ENCODE data around the gene SMIM10L2A. TPM values are rescaled to one million over a fixed set of nuclear protein-coding genes. Genes with fewer than 3 reads are reported as not detected.
"Not testable (repeated sequence)": the region's sequence is repeated elsewhere in the genome, so short reads cannot be mapped to it uniquely, and the experiment has no call there.

SMIM10L2A gene
- polyA plus RNA-seq: 1 to 10 TPM in 1 of 3 donors, under 1 TPM in 2; 0.56 to 1.0 (median 0.91) TPM

DNA sequence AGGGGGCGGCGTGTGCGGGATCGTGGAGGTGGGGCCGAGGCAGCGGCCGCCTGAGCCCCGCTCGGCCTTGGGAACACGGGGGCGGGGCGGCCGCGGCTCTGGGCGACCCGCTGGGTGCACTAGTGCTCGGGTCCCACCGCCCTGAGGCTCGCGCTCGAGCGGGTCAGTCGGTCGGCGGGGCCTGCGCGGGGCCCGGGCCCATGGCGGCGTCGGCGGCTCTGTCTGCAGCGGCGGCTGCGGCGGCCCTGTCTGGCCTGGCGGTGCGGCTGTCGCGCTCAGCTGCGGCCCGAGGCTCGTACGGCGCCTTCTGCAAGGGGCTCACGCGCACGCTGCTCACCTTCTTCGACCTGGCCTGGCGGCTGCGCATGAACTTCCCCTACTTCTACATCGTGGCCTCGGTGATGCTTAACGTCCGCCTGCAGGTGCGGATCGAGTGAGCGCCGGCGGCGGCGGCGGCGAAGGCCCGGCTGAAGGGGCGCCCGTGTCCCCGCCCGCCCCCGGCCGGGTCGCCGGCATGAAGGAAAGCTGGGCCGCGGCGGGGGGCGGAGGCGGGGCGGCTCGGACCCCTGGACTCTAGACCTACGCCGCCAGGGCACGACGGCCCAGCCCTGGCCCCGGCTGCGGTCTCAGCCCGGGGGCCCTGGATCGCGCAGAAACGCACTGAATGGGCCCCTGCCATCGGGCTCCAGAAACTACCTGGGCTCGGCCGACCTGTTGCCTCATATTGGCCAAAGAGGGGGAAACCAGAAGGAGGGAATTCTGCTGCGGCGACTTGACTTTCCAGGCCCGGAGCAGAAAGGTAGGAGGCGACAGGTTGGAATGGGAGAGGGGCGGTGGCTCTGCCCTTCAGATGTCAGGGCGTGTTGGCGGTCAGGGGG, at the start of gene SMIM10L2A:
TSS of gene SMIM10L2A (plus strand) at position 13 of the 878 bp plus-strand sequence. CDS start at position 201, 188 bp downstream.
- WGBS, 3 donors: 4 to 44% (median 5%) methylated on average over 33 to 91 of the region's 100 CpGs
- H3K27ac ChIP-seq (ENCODE audit: low read depth, low read length): no peak within 1 kb of the TSS

DNA sequence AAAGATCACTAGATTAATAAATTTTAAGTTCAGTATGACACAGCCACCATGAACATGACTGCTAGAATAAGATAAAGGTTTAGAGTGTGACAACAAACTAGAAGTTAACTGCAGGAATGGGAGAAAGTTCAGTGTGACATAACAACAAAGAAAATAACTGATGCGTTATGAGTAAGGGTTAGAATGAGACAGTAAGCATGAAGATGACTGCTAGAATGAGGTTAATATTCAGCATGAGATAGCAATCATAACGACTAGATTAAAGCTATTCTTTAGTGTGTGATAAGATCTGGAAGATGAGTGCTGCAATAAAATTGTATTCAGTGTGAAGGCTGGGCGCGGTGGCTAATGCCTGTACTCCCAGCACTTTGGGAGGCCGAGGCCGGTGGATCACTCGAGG, 48.4 kb upstream of the SMIM10L2A start:
- no peak overlapping the region for H3K27ac ChIP-seq (ENCODE audit: low read depth, low read length)
- WGBS, 3 donors: 87 to 94% (median 91%) methylated on average over 7 of the region's 7 CpGs

GRCh38 chrX:135382260-135382659, 39.5 kb upstream of the SMIM10L2A start:
- H3K27ac ChIP-seq (ENCODE audit: low read depth, low read length): no peak overlapping the region
- 38 to 86% (median 55%) methylated on average over 1 of the region's 1 CpG for WGBS, 3 donors

DNA sequence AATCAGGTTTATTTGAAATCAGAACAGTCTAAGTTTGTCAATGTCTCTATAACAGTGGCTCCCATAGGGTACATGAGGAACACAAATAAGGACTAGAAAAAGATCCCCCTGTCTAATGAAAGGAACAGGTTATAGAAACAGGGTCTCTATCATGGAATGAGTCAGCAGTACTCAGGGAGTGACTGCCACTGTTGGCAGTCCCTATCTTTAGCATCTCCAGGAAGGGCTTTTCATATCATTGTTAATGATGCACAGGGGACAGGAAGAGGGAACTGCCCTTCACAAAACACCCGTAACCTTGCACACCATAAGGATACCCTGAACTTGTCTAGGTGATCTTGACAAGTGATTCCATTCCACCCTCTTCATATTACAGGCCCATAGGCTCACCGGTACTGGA, 38.5 kb upstream of the SMIM10L2A start:
- WGBS, 3 donors: 59 to 100% (median 78%) methylated on average over 2 of the region's 2 CpGs
- no peak overlapping the region for H3K27ac ChIP-seq (ENCODE audit: low read depth, low read length)

GRCh38 chrX:135384161-135384836, 37.4 kb upstream of the SMIM10L2A start:
- 67 to 89% (median 72%) methylated on average over 6 of the region's 6 CpGs for WGBS, 3 donors
- H3K27ac ChIP-seq (ENCODE audit: low read depth, low read length): no peak overlapping the region

GRCh38 chrX:135388841-135389240, 32.9 kb upstream of the SMIM10L2A start:
- 76 to 84% (median 81%) methylated on average over 2 of the region's 2 CpGs for WGBS, 3 donors
- H3K27ac ChIP-seq (ENCODE audit: low read depth, low read length): no peak overlapping the region

DNA sequence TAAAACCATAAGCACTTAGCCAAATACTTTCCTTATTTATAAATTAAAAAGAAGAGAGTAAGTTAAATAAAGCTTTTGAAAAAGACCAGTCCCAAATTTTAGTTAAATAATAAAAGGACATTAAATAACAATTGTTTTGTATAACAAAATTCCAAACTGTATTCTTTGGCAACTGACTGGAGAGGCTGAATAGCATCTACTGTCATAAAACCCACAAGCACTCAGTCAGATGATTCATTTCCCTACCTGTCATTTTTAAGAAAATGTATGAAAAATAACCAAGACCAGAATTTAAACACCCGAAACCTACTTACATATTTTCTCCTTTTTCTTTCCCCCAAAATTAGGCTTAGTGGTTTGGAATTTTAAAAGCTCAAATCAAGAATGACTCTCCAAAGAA, 32.5 kb upstream of the SMIM10L2A start:
- no peak overlapping the region for H3K27ac ChIP-seq (ENCODE audit: low read depth, low read length)

DNA sequence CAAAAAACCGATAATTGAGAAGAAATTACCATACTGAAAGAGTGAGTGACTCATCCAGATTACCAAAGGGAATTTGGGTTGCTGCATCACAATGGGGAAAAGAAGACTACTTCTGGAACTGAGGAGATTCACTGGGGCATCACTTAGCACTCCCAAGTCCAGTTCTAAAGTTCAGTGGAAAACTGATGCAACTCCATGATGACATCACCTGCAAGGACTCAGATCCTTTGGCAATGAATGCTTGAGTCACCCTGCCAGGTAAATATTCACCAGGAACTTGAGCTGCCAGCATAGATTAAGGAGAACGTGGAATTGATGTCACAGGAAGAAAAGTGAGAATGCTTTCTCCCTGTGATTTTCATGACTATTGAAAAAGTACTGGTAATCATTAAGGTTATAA, 32.0 kb upstream of the SMIM10L2A start:
- 24 to 67% (median 36%) methylated on average over 2 of the region's 2 CpGs for WGBS, 3 donors
- H3K27ac ChIP-seq (ENCODE audit: low read depth, low read length): no peak overlapping the region

More for the DNA sequence above, 32.5 kb upstream of the SMIM10L2A start:
- WGBS, 3 donors: 68 to 90% (median 83%) methylated on average over 1 of the region's 1 CpG

DNA sequence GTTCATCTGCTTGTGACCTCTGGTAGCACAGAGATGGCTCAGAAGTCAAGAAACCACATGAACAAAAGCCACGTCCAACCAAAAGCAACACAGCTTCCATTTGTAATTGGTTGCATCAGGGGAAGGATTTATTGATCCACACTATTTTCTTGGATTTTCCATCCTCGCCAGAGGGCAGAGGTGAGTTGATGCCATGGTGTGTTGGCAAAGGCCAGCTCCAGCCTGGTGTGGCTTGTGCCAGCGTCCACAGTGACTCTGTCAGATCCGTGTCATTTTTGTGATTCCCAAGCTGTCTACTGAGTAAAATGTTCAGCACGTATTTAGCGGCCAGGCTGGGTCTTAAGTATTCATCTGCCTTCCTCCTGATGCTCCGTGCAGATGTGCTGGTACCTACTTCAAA, 30.0 kb upstream of the SMIM10L2A start:
- no peak overlapping the region for H3K27ac ChIP-seq (ENCODE audit: low read depth, low read length)
- 81 to 92% (median 82%) methylated on average over 7 of the region's 7 CpGs for WGBS, 3 donors

GRCh38 chrX:135393051-135393450, 28.7 kb upstream of the SMIM10L2A start:
- 35 to 79% (median 65%) methylated on average over 5 of the region's 5 CpGs for WGBS, 3 donors

DNA sequence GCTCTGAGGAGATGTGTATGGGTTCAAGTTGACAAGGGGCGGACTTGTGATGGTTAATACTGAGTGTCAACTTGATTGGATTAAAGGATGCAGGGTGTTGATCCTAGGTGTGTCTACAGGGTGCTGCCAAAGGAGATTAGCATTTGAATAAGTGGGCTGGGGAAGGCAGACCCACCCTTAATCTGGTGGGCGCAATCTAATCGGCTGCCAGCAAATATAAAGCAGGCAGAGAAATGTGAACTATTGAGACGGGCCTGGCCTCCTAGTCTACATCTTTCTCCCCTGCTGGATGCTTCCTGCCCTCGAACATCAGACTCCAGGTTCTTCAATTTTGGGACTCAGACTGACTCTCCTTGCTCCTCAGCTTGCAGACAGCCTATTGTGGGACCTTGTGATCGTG, 26.7 kb upstream of the SMIM10L2A start:
- 73 to 93% (median 92%) methylated on average over 4 to 6 of the region's 6 CpGs for WGBS, 3 donors

More at GRCh38 chrX:135393051-135393450, 28.7 kb upstream of the SMIM10L2A start:
- no peak overlapping the region for H3K27ac ChIP-seq (ENCODE audit: low read depth, low read length)

DNA sequence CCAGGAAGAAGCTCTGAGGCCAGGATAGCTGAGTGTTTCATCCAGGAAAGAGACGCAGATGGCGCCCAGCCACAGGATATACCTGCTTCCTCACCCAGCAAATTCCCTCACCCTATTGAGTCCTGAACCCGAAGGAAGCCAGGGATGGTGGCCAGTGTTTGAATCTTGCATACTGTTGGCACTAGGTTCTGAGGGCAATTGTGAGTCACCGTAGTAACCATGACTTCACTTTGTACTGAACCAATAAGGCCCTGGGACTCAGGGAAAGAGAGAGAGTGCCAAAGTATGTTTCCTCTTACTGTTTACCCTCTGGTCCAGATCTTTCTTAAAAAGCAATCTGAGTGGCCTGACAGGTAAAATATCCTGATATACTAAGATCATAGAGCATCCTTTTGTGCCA, 25.6 kb upstream of the SMIM10L2A start:
- H3K27ac ChIP-seq (ENCODE audit: low read depth, low read length): no peak overlapping the region
- whole genome bisulfite sequencing, 3 donors: 54 to 68% (median 62%) methylated on average over 4 of the region's 4 CpGs

More for the DNA sequence above, 26.7 kb upstream of the SMIM10L2A start:
- H3K27ac ChIP-seq (ENCODE audit: low read depth, low read length): no peak overlapping the region

DNA sequence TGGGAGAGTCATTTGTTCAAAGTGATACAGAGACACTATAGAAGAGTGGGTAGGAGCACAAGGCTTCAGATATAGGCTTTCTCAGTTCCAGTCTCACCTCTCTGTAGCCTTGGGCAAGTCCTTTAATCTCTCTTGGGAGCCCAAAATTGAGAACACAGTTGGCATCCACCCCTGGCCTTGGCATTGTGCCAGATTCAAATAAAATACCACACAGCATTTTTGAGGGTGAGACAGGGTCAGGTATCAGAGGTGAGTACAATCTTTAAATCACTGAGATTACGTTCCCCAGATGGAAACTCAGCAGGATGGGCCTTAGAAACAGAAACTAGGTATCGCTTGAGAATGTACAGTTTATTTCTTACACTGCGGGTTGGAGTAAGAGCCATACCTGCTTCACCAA, 25.2 kb upstream of the SMIM10L2A start:
- no peak overlapping the region for H3K27ac ChIP-seq (ENCODE audit: low read depth, low read length)
- 81 to 94% (median 85%) methylated on average over 3 of the region's 3 CpGs for WGBS, 3 donors

GRCh38 chrX:135397652-135398051, 24.1 kb upstream of the SMIM10L2A start:
- 74 to 93% (median 88%) methylated on average over 2 of the region's 2 CpGs for WGBS, 3 donors
- H3K27ac ChIP-seq (ENCODE audit: low read depth, low read length): no peak overlapping the region

DNA sequence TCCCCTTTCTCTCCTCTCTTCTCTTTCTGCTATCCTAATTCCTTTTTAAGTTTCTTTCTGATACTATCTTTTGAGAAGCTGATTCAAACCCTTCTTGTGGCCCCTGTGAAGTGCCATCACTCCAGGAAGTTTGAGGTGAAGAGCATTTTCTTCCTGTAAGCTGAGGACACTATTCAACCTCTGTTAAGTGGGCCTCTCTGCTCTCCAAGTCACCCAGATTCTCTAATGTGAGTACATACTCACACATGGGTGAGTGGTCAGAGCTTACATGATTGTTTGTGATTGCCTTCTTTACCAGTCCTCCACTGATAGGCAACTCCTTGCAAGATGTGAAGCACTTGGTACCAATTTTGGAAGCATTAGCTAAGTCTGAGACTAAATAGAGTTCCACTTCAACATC, 18.4 kb upstream of the SMIM10L2A start:
- H3K27ac ChIP-seq (ENCODE audit: low read depth, low read length): no peak overlapping the region

- H3K27ac ChIP-seq (ENCODE audit: low read depth, low read length): not testable (repeated sequence)
- WGBS, 3 donors: 27 to 46% (median 32%) methylated on average over 10 to 11 of the region's 12 CpGs
Observed at GRCh38 chrX:135406428-135406827, 15.3 kb upstream of the SMIM10L2A start.

GRCh38 chrX:135408794-135409193, 12.9 kb upstream of the SMIM10L2A start:
- no peak overlapping the region for H3K27ac ChIP-seq (ENCODE audit: low read depth, low read length)
- WGBS, 3 donors: 78 to 100% (median 93%) methylated on average over 1 of the region's 1 CpG

DNA sequence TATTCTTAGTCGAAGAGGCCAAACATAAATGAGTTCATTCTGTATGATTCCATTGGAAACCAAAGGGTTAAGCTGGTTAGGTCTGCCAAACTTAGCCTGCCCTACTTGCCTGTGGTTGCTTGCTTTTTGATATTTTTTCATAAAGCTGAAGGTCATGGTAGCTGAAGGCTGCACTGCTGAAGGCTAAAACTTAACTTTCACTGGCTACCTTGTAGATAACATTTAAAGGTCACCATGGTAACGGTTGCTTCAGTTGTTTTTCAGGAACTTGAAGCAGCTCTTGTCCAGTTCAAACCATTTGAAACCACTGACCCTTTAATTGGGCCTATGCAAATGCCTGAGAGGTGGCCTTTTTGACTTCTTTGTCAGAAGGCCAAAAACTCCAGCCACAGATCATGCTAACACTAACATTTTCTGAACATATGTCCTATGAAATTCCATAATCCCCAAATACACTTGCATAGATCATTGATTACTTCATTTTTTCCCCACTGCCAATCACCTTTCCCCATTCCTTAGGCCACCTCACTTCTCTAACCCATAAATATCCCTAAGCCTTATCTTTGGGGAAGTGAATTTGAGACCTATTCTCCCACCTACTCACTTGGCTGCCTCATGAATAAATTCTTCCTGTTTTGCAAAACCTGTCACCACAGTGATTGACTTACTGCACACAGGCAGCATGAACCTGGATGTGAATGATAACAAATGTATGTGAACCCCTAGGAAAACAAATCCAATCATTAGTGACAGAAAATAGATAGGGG, 10.7 kb upstream of the SMIM10L2A start:
- H3K27ac ChIP-seq (ENCODE audit: low read depth, low read length): no peak overlapping the region
- 37 to 92% (median 77%) methylated on average over 2 of the region's 2 CpGs for WGBS, 3 donors

DNA sequence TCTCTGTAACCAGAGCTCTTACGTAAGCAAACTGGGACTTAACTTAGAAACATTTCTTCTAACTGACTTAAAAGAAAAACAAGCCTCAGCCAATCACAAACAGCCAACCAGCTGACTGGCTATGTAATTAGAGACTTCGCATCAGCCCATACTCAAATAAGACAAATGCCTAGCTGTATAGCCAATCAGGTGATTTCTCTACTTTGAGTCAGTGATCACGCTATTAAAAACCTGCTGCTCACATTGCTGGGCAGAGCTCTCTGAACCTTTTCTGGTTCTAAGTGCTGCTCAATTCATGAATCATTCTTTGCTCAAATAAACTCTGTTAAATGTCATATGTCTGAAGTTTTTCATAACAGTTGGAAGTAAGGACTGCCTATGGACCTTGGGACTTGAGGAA, 9.9 kb upstream of the SMIM10L2A start:
- 42 to 90% (median 83%) methylated on average over 3 of the region's 3 CpGs for WGBS, 3 donors
- H3K27ac ChIP-seq (ENCODE audit: low read depth, low read length): no peak overlapping the region

Data from adipose tissue (tissue), 3 donors.